ENCODE measurements around the gene CHAT.

The CHAT gene

DNA sequence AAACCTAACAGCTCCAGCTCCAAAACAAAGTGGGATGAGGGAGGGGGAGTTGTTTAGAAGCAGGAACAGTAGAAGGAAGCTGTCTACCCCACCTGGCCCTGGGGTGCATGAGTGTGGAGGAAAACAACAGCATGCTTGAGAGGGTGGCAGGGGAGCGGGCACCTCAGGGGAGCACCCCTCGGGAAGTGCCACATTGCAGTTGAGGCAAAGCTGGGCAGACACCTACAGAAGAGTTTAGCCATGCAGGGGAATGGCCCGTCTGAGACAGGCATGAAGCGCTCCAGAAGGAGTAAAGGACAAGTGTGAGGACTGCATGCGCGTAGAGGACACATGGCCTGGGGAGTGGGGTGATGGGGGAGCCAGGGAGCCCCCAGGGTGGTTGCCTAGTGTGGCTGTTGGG lies 18.1 kb downstream of the CHAT start:
- no peak for DNase-seq (ENCODE audit: low read depth)

DNA sequence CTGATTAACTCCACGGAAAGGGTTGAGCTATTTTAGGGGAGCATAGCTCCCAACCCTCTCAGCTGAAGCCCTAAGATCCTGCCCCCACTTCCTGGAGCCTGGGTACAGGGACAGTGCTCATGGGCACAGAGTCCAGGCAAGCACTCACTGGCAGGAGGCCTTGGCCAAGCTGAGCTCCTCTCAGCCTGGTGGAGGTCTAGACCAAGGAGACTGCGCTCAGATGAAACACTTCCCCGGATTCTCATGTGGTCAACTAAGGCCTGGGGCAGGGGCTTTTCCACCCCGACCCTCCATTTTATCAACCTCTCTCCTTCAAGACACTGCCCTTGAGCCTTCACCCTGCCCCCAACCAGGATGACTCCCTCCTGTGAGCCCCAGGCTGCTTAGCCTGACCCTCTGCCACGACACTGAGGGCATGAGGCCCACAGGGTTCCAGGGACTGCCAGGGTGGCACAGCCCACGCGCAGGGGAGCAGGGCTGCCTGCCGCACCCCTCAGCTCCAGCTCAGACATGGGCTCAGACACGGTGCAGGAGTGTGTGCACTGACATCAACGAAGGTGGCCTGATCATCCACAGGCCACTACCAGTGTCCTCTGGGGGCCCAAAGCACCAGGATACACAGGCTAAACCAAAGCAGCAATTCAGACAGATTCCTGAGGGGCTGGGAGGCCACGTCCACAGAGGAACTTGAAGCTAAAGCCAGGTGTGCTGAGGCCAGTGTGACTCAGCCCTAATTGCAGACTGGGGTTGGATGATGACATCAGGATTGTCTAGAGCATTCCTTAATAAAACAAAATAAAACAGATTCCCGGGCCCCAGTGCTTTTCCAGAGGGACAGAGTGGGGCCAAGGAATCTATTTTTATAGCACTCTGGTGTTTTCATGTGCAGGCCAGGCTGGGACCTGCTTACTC lies 18.8 kb downstream of the CHAT start:
- DNase-seq (ENCODE audit: low read depth) = no peak

DNA sequence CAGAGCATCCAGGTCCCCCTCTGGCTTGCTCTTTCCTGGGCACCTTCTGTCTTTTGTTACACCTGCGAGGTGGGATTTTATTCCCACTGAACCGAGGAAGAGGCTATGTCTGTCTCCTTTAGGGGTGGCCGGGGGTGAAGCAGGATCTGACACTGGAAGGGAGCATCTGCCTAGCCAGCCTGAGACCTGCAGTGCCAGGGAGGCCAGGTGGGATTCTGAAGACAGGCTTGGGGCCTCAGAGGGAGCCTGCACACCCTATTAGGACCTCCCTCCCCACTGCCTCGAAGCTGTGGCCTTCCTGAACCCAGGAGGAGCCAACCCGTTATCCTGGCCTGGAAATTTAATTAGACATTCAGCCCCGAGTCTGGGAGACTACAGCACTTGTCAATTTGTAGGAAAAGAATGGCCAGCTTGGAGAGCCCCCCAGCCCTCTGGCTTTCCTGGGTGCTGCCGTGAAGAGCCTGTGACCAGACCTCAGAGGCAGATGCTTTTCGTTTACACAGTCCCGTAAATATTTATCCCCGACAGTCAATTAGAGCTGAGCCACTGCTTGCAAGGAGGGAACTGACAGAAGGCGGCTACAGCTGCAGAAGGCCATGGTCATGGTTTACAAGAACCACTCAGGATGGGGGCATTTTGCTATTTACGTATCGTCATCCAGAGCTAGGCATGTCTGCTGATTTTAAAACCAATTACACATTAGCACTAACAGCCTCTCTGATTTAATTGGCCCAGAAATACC lies 19.7 kb downstream of the CHAT start:
- DNase-seq (ENCODE audit: low read depth) = no peak

DNA sequence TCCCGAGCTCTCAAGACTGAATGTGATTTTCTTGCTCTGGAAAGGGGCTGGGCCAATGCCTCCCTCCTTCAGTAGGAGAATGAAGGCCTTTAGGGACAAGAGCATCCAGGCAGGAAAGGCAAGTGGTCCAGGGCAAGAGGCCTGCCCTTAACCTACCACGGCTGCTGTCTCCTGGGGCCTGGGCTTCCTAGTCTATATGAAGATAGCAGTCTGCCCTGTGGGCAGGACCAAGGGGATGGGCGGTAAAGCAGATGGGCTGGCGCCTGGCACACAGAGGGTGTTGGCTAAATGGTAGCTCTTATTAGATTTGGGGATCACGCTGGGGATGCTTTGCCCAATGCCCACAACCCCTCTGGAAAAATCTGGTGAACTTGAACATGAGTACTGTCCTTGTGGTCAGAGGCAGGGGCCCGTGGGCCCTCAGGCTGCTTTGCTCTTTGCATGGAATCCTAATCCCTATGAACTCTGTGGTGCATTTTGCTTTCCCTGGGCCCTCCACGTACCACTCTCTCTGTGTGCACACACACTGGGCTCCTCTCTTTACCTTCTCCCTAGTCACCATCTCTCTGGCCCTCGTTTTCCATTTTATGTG lies 20.3 kb downstream of the CHAT start:
- DNase-seq (ENCODE audit: low read depth) = no peak

DNA sequence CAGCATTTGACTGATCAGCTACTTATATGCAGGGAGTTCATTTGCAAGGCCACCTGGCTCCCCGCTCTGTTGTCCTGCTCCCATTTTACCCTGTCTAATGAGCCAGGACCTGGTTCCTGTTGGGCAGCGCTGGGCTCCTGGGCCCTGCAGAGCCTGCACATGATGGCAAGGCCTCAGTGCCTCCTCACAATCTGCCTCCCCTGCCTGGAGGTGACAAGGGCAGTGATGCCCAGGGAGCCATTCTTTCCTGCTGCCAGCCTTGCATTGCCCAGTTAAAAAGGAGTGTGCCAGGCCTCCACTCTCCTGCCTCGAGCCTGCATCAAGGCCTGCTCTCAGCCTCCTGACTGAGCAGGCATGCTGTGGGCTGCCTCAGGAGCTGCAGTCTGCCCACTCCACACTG lies 28.5 kb downstream of the CHAT start:
- DNase-seq (ENCODE audit: low read depth) = no peak

DNA sequence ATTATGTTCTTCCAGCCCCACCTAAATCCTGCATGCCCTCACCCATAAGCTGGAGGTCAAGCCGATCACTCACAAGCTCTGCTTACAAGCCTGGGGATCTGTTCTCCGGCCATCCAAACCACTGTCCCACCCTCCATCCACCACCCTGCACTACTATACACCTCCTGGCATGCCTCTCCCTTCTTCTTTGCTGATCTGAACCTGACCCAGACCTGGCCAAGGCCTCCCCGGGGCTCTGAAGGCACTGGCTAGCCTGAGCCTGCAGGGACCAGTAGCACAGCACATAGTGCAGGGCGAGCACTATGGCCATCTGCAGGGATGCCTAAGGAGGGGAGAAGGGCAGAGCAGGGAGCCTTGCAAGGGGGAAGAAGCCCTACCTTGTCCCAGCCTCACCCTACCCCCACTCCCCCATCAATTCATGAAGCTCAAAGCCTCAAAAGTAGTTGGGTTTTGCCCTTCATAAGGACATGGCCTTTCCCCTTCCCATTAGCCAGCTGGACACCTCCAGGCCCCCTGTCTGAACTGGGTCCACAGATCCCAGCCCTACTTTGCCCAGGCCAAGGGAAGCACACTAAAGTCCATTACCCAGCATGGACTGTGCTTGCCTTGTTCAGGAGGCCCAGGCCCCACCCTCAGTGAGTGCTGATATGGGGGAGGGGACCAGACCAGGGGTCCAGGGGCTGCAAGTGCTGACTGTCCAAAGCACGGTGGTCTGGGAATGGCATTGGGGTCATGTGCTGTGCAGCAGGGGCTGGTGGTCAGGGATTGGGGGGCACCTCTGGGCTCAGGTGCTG lies 29.6 kb downstream of the CHAT start:
- no peak for DNase-seq (ENCODE audit: low read depth)

DNA sequence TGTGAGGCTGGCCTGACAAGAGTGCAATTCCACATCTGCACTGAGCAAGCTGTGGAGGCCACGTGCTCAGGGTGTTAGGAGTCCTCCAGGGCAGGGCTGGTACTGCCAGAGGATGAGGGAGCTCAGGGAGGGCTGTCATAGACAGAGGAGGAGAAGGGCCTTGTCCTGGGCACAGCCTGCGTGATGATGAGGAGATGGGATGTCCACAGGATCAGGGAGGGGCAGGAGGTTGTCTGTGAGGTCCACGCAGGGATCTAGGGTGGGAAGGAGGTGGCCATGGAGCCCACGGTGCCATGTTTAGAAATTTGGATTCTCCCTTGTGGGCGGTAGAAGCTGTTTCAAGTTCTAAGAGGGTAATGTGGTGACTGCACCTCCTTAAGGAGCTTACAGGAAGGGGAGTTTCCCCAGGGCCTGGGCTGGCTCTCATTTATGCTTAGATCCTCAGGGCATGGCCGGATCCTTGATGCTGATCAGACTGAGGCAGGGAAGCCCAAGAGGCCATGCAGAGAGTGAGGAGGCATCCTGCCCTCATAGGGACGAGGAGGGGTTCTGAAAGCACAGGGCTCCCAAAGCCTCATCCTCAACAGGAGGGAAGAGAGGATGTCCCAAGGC lies 30.3 kb downstream of the CHAT start:
- no peak for DNase-seq (ENCODE audit: low read depth)

DNA sequence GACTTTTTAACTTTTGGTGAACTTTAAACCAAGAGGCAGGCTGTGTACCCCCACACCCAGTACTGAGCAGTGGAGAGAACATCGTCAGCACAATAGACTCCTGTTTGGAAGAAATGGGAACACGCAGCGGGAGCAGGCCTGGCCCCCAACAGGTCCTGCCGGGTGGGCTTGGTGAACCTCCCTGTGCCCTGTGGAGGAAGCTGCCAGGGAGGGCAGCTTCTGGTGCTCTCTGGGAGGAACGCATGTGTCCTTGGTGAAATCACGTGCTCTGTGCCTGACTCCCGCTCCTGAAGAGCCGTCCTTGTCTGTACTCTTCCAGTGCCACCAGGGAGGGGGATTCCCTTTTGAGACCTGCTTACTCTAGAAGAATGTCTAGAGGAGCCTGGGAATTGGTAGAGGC lies 31.6 kb downstream of the CHAT start:
- DNase-seq (ENCODE audit: low read depth) = no peak

DNA sequence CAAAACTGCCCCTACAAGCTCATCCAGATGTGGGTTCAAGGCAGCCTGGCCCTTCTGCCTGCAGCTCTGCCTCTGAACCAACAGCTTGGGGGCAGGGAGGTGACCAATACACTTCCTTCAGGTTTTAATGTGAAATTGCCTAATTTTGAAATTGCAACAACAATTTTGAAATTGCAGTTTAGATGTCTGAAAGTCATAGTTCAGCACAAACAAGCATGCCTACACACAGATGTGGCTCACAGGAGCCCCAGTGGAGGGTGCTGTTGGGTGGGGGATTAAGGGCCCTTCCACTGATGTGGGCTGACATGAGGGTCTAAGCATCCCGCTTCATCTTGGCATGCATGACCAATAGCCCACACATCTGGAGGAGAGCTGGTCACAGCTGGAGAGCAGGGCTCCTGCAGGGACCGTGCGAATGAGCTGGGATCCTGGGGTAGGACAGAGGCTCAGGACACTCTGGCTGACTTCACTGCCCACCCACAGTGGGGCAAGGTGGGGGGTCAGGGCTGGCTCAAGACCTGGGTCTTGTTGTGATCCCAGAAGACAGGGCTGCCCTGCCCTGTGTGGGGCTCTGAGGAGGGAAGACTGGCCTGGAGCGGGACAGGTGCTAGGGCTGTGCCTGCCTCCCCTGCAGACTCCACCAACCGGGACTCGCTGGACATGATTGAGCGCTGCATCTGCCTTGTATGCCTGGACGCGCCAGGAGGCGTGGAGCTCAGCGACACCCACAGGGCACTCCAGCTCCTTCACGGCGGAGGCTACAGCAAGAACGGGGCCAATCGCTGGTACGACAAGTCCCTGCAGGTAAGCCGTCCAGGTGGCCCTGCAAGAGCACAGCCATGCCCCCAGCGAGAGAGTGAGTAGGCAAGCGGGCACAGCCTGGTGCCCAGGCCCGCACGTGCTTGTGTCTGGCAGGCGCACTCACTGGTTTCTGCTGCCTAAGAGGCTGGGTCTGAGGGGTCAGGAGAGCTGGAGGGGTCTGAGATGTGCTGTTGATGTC lies 32.3 kb downstream of the CHAT start:
- no peak for DNase-seq (ENCODE audit: low read depth)

DNA sequence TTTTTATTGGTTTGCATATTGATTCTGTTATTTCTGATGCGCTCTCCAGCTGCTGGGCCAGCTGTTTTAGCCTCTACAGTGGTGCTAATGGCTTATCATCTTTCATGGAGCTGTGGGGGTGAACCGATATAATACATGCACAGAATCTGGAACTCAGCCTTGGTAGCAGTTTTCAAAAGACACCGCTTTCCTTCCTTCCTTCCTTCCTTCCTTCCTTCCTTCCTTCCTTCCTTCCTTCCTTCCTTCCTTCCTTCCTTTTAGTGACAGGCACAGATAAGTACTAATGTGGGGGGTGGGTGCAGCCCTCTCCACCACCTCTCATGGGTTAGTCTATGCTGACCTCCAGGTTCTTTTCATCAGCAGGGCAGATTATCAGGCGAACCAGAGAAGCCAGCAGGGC lies 33.7 kb downstream of the CHAT start:
- no peak for DNase-seq (ENCODE audit: low read depth)

DNA sequence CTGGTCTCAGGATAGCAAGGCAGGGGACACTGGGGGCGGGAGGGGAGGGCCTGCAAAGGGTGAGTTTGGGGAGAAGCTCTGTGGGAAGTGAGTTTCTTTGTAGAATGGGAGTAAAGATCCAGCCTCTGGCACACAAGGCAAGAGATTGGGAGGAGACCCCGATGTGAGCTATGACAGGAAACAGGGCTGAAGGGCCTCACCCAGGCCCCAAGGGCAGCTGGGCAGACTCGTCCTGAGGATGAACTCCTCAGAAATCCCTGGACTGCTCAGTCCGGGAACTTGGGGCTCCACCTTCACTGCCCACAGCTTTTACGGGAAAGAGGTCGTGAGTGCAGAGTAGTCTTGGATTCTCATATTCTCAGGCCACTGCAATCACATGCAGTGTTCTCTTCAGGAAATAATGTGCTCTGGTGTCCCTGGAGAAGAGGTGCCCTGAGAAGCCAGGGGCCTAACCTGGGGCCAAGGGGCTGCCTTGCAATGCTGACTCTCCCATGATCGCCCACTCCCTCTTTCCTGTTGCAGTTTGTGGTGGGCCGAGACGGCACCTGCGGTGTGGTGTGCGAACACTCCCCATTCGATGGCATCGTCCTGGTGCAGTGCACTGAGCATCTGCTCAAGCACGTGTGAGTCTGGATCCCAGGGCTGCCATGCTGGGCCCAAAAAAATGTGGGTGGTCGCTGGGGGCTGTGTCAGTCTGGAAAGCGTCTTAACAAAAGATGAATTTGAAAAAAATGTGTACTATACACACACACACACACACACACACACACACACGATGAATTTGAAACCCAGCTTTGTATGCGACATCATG lies 34.4 kb downstream of the CHAT start:
- DNase-seq (ENCODE audit: low read depth) = no peak

DNA sequence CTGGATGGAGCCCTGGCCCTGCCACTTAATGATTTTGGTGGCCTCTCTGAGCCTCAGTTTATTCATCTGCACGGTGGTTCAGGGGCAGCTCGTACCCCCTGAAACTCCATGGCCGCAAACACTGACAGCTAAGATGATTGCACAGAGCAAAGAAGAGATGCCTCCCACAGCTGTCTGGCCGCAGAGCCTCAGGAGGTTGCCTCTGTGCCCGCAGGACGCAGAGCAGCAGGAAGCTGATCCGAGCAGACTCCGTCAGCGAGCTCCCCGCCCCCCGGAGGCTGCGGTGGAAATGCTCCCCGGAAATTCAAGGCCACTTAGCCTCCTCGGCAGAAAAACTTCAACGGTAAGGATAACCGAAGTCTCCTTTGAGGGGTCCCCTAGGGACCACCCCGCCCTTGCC lies 35.5 kb downstream of the CHAT start:
- DNase-seq (ENCODE audit: low read depth) = no peak

DNA sequence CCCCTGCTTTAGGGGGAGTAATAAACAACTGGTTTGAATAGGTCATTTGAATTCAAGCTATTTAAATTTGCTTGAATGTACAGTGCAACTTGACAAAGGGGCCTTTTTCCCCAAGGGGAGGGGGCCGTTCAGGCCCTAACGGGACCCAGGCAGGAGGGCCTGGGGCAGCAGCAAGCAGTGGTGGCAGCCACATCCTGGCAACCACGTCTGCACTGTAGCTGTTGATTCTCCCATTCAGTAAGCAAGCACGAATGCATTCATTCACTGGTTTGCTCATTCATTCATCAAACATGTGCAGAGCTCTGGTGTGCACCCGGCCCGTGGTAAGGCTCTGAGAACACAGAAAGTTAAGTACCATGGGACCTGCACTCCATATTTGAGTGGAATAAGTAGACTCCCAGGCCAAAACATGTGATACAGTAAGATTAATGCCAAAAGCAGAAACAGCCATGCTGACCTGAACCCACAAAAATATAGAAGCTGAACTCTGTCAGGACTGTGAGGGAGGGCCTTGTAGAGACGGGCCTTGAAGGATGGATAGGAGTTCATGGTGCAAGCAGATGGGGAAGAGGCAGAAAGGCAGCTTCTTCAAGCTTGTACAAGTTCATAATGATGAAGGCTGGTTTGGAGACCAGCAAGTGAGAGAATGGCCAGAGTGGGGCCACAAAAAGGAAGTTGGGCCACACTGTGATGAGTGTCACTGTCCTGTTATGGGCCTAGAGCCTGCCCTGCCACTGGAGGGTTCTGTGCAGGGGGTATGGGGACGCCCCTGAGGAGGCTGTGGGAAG lies 36.3 kb downstream of the CHAT start:
- DNase-seq (ENCODE audit: low read depth) = no peak

DNA sequence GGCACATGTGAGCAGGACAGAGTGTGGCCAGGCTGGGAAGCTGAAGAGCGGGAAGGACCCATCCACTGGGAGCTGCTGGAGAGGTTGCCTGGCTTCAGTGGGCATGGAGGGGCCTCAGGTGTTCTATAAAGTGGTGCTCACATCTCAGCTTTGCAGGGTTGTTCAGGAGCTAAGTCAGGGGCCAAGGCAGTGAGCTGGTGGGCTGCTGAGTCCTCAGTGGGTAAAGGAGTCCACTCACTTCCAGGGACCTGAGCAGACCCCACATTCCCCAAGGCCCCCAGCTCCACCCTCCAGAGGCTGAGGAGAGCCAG lies 36.8 kb downstream of the CHAT start:
- DNase-seq (ENCODE audit: low read depth) = no peak

DNA sequence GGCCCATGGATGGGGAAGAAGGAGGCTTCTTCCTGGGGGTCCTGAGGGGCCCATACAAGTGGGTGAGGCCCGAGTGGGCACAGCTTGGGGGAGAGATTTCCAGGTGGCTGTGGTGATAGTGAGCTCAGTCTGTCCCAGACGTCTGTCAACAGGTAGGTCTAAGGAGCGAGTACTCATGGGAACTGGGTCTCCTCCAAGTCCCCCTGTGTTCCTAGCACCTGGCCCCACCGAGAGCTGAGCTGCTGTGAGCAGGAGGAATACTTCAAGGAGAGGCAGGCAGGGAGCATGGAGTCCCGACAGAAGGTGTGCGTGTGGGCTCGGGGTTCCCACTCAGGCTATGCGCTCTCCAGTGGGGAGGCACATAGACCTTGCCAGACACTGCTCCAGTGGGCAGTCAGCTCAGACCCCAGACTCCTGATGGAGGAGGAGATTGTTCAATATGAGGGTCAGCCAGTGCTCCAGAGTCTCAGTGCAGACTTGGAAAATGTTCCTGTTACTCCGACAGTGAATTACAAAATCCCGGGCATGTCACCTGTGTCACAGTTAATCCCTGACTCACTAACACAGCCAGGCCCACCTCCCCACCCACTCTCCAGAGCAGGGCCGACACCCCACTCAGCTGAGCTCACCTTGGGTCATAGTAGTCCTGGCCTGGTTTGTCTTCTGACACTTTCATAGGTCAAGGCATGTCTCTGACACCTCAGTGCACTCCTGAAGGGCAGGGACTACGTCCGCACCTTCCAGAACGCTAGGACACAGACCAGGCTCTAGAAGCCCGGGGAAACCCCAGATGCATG lies 37.4 kb downstream of the CHAT start:
- DNase-seq (ENCODE audit: low read depth) = no peak

DNA sequence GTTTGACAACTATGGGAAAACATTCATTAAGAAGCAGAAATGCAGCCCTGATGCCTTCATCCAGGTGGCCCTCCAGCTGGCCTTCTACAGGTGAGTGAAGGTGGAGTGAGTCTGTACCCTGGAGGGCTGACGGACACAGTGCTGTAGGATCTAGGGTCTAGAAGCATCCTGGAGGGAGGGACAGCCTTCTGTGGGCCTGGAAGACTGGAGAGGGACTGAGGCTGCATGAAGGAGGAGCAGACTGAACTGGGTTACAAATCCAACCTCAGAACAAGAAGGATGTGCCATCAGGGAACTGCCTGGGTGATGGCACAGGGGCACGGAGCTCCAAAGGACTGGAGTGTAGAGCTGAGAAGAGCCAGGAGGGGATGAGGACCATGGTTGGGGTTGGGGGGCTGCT lies 38.1 kb downstream of the CHAT start:
- no peak for DNase-seq (ENCODE audit: low read depth)

DNA sequence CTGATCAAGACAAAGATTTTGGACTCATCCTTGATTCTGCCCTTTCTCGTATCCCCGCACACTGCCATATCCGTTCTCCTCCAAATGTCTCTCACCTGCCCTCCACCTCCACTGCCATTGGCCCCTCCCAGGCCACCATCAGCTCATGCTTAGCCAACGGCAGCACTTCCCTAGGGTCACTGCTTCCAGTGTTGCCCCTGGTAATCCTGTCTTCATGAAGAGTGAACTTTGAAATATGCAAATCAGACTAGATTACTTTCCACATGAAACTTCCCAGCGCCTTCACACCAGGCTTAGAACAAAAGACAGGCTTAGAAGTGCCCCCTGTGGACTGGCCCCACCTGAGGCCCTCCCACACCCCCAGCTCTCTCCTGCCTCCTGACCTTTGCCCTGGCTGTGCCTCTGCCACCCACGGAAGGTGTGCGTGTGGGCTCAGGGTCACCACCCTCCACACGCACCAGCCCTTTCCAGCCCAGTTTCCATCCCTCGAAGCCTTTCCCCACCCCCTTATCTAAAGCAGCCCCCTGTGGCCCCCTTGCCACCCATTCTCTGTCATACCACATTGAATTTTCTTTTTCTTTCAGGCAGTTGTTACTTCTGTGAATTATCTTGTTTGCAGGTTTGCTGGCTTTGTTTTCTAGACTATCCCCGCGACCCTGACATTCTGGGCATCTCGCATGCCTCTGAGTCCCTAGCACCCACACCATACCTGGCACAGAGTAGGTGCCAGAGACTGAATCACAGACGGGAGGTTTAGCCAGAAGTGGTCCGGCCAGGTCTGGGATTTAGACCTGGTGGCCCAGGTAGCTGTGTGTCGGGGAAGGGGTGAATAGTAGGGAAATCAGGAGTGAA lies 38.8 kb downstream of the CHAT start:
- no peak for DNase-seq (ENCODE audit: low read depth)

All from HS-27A (cell line).